Activated CD8-positive, alpha-beta T cell treated with anti-CD3 and anti-CD28 coated beads for 36 hours (primary cell): Measurements from ENCODE around the gene MBNL3. TPM values are rescaled to one million over a fixed set of nuclear protein-coding genes. Genes with fewer than 3 reads are reported as not detected.

Experiments
- ATAC-seq: fragments of 200-7000 bp; cut with Tn5 transposase; one replicate; pipeline ENCODE4 v1.10.0; 2021; ENCODE audit warnings: mild to moderate bottlenecking, moderate library complexity
- CTCF ChIA-PET: fragments of 350-600 bp; sonication (Branson Sonifier 250); formaldehyde crosslinking; loops from one replicate; lab custom pipeline; 2021; ENCODE audit warnings: antibody characterized with exemption; lab: Charles Lee
- POLR2A ChIA-PET: fragments of 350-600 bp; sonication (Branson Sonifier 250); formaldehyde crosslinking; loops from one replicate; lab custom pipeline; 2021; ENCODE audit warnings: antibody characterized with exemption; lab: Charles Lee
- DNase-seq: peaks from one replicate; pipeline ENCODE4 v3.0.0-alpha.2; 2020
- H3K27ac Mint-ChIP-seq: one replicate; pipeline ENCODE4 v1.8.0; 2021; ENCODE audit warnings: mild to moderate bottlenecking, mixed read lengths
- H3K27me3 Mint-ChIP-seq: one replicate; pipeline ENCODE4 v1.8.0; 2021; ENCODE audit warnings: mixed read lengths
- H3K36me3 Mint-ChIP-seq: one replicate; pipeline ENCODE4 v1.8.0; 2021; ENCODE audit warnings: low read depth, mixed read lengths
- H3K4me1 Mint-ChIP-seq: one replicate; pipeline ENCODE4 v1.8.0; 2021; ENCODE audit warnings: low read depth, mixed read lengths
- H3K4me3 Mint-ChIP-seq: one replicate; pipeline ENCODE4 v1.8.0; 2021; ENCODE audit warnings: mild to moderate bottlenecking, moderate library complexity, mixed read lengths
- H3K9me3 Mint-ChIP-seq: one replicate; pipeline ENCODE4 v1.8.0; 2021; ENCODE audit warnings: mixed read lengths
- CTCF ChIP-seq: fragments of 200-600 bp; IDR thresholded peaks from one replicate; pipeline ENCODE4 v1.8.0; 2022; ENCODE audit warnings: antibody characterized with exemption, mild to moderate bottlenecking
- intact Hi-C: fragments of 100-400 bp; cut with micrococcal nuclease; formaldehyde crosslinking; loops from one replicate; pipeline ENCODE4 v1.10.0; 2022
- total RNA-seq, 2 experiments: library from RNA; stranded (reverse); gene quantifications; one replicate each; pipeline ENCODE4 v1.2.3, GENCODE V29; 2021

Gene MBNL3
- total RNA-seq, 2 experiments from 2014 or later, result 19.8 to 23.3 TPM

DNA sequence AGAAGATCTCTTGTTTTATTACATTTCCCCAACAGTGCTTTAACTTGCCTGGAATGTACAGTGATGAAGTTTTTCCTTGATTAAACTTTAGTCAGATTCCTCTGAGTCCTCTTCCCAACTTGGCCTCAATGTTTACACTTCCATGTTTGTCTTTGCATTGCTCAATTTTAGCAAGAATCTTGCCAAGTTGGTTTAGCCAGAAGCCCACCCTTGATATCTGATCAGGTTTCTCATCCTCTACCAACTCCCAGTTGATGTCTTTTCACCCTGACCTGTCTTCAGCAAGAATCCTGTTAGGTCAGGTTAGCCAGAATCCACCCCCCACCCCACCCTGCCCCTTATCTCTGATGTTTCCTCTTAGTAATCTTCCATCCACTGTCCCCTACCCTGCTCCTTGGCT is 120.9 kb downstream of the MBNL3 start:
- no peaks in the 10 kb centered on the region for H3K4me1 Mint-ChIP-seq
- no peaks in the 10 kb centered on the region for H3K36me3 Mint-ChIP-seq
- no peak for ATAC-seq
- intact Hi-C loops, result no loop called here
- ChIA-PET CTCF (no interaction called here), POLR2A (no interaction called here)
- H3K4me3 Mint-ChIP-seq, result no peak overlapping the region
- TF ChIP-seq CTCF, result no peak
- H3K27me3 Mint-ChIP-seq, result no peaks in the 10 kb centered on the region
- no peak for DNase-seq
- H3K9me3 Mint-ChIP-seq, result no peaks in the 10 kb centered on the region
- H3K27ac Mint-ChIP-seq, result no peak overlapping the region

GRCh38 chrX:132367314-132367713 is 121.5 kb downstream of the MBNL3 start:
- ATAC-seq (no peak), DNase-seq (no peak)
- ChIA-PET POLR2A (no interaction called here), CTCF (no interaction called here)
- H3K27ac Mint-ChIP-seq, result no peak overlapping the region
- H3K36me3 Mint-ChIP-seq, result no peaks in the 10 kb centered on the region
- no peak for TF ChIP-seq CTCF
- no peaks in the 10 kb centered on the region for H3K9me3 Mint-ChIP-seq
- H3K27me3 Mint-ChIP-seq, result no peaks in the 10 kb centered on the region
- intact Hi-C loops, result no loop called here
- no peaks in the 10 kb centered on the region for H3K4me1 Mint-ChIP-seq
- no peak overlapping the region for H3K4me3 Mint-ChIP-seq

GRCh38 chrX:132365490-132365889 is 123.3 kb downstream of the MBNL3 start:
- no peaks in the 10 kb centered on the region for H3K36me3 Mint-ChIP-seq
- ChIA-PET POLR2A (no interaction called here), CTCF (no interaction called here)
- no peaks in the 10 kb centered on the region for H3K4me1 Mint-ChIP-seq
- H3K9me3 Mint-ChIP-seq, result no peaks in the 10 kb centered on the region
- no peak for ATAC-seq
- no peak overlapping the region for H3K4me3 Mint-ChIP-seq
- intact Hi-C loops, result no loop called here
- H3K27me3 Mint-ChIP-seq, result no peaks in the 10 kb centered on the region
- DNase-seq, result no peak
- H3K27ac Mint-ChIP-seq, result no peak overlapping the region
- TF ChIP-seq CTCF, result no peak

GRCh38 chrX:132364313-132364712 is 124.5 kb downstream of the MBNL3 start:
- intact Hi-C loops, result no loop called here
- no peak for TF ChIP-seq CTCF
- Mint-ChIP-seq H3K27ac (no peak overlapping the region), H3K9me3 (no peaks in the 10 kb centered on the region), H3K4me1 (no peaks in the 10 kb centered on the region), H3K4me3 (no peak overlapping the region), H3K36me3 (no peaks in the 10 kb centered on the region), H3K27me3 (no peaks in the 10 kb centered on the region)
- POLR2A ChIA-PET, result no interaction called here
- no peak for DNase-seq
- CTCF ChIA-PET, result no interaction called here
- ATAC-seq, result no peak

- Mint-ChIP-seq H3K9me3 (no peaks in the 10 kb centered on the region), H3K4me1 (no peaks in the 10 kb centered on the region), H3K36me3 (no peaks in the 10 kb centered on the region), H3K27ac (no peak overlapping the region), H3K4me3 (no peak overlapping the region), H3K27me3 (no peaks in the 10 kb centered on the region)
- TF ChIP-seq CTCF, result no peak
- ChIA-PET POLR2A (no interaction called here), CTCF (no interaction called here)
- no peak for DNase-seq
- no peak for ATAC-seq
- intact Hi-C loops, result no loop called here
These were observed 135.4 kb downstream of the MBNL3 start for GRCh38 chrX:132353430-132353829.
